HepG2 (cell line): Measurements from ENCODE around the gene CSTF1. TPM values are rescaled to one million over a fixed set of nuclear protein-coding genes. Genes with fewer than 3 reads are reported as not detected.

Source experiments
- EP300 ChIP-seq, 3 experiments: sonication (generic) in 1 of 3; formaldehyde crosslinking in 1 of 3; IDR thresholded peaks; 2 replicates each; pipeline versions ENCODE4 v1.5.1 to v1.6.1; 2011 to 2020; ENCODE audit warnings: low read depth in 2 of 3, low read length in 2 of 3, borderline replicate concordance in 1 of 3, improper control_type of control experiment in 1 of 3, mild to moderate bottlenecking in 1 of 3, missing genetic modification reagents in 1 of 3, moderate library complexity in 1 of 3
- EZH2 ChIP-seq: conservative IDR thresholded peaks from 2 replicates; pipeline ENCODE4 v1.6.1; 2012; ENCODE audit warnings: mild to moderate bottlenecking, low read depth, low read length, moderate library complexity
- FOXJ3 ChIP-seq: sonication (generic); formaldehyde crosslinking; IDR thresholded peaks from 2 replicates; pipeline ENCODE4 v1.4.0; 2020; ENCODE audit warnings: missing genetic modification reagents, mild to moderate bottlenecking, borderline replicate concordance
- GLI4 ChIP-seq: sonication (generic); formaldehyde crosslinking; IDR thresholded peaks from 2 replicates; pipeline ENCODE4 v1.5.1; 2020; ENCODE audit warnings: missing genetic modification reagents, mild to moderate bottlenecking, moderate library complexity, borderline replicate concordance
- KLF9 ChIP-seq: IDR thresholded peaks from 2 replicates; pipeline ENCODE4 v1.6.1; 2016; ENCODE audit warnings: low read depth
- NFATC3 ChIP-seq: sonication (generic); formaldehyde crosslinking; IDR thresholded peaks from 2 replicates; pipeline ENCODE4 v1.5.1; 2020; ENCODE audit warnings: mild to moderate bottlenecking, missing genetic modification reagents
- SP5 ChIP-seq: IDR thresholded peaks from 2 replicates; pipeline ENCODE4 v1.6.1; 2016; ENCODE audit warnings: low read depth, borderline replicate concordance
- ZFYVE20 ChIP-seq: sonication (generic); formaldehyde crosslinking; IDR thresholded peaks from 2 replicates; pipeline ENCODE4 v1.8.0; 2023; ENCODE audit warnings: low read depth, mild to moderate bottlenecking, moderate library complexity, missing genetic modification reagents, borderline replicate concordance
- ZNF207 ChIP-seq: fragments of 450-650 bp; IDR thresholded peaks from 2 replicates; pipeline ENCODE4 v1.6.1; 2016; ENCODE audit warnings: antibody characterized with exemption, borderline replicate concordance
- ZNF720 ChIP-seq: sonication (generic); formaldehyde crosslinking; IDR thresholded peaks from 2 replicates; pipeline ENCODE4 v1.4.0; 2020; ENCODE audit warnings: missing genetic modification reagents
- polyA plus RNA-seq, 8 experiments: library from polyadenylated mRNA; depleted of rRNA in 3 of 8; stranded (reverse) in 7 of 8; unstranded in 1 of 8; fragments of >200 nt; fragmentation: Illumina TruSeq in 4 of 8; extraction: Trizol in 4 of 8; gene quantifications; 2 replicates each; pipeline versions ENCODE4 v1.2.1 to v1.2.3, GENCODE V29; 2011 to 2016; ENCODE audit warnings: low read depth in 4 of 8, missing spikeins in 1 of 8, mixed read lengths in 1 of 8; ENCODE audit not compliant: insufficient read depth in 1 of 8
- total RNA-seq, 5 experiments: library from RNA; depleted of rRNA; stranded (reverse); fragments of >200 nt; fragmentation: Illumina TruSeq; extraction: Trizol; gene quantifications; 2 replicates each; pipeline ENCODE4 v1.2.3, GENCODE V29; 2016; ENCODE audit warnings: low read depth in 1 of 5
- TF ChIP-seq, protein P1 (sequence below): sonication (generic); formaldehyde crosslinking; IDR thresholded peaks from 2 replicates; pipeline ENCODE4 v1.4.0; 2020; ENCODE audit warnings: mild to moderate bottlenecking, missing genetic modification reagents
- TF ChIP-seq, protein P2 (sequence below): sonication (generic); formaldehyde crosslinking; IDR thresholded peaks from 2 replicates; pipeline ENCODE4 v1.5.0; 2020; ENCODE audit warnings: missing genetic modification reagents
- TF ChIP-seq, protein P3 (sequence below), 2 experiments: fragments of 450-650 bp in 1 of 2; sonication (generic) in 1 of 2; formaldehyde crosslinking in 1 of 2; IDR thresholded peaks; 2 replicates each; pipeline versions ENCODE4 v1.6.1 to v1.8.0; 2016 to 2022; ENCODE audit warnings: antibody characterized with exemption in 1 of 2, mild to moderate bottlenecking in 1 of 2, missing genetic modification reagents in 1 of 2
- TF ChIP-seq, protein P4 (sequence below): sonication (generic); formaldehyde crosslinking; IDR thresholded peaks from 2 replicates; pipeline ENCODE4 v1.5.1; 2020; ENCODE audit warnings: missing genetic modification reagents, mild to moderate bottlenecking, borderline replicate concordance
- TF ChIP-seq, protein P5 (sequence below): IDR thresholded peaks from 2 replicates; pipeline ENCODE4 v1.6.1; 2012; ENCODE audit warnings: inconsistent platforms

CSTF1 gene
- total and polyA plus RNA-seq, 2 of the 13 experiments (the other 11 are each of a cell fraction or from before 2014, with no cell fraction given): 70.9 to 100 TPM

DNA sequence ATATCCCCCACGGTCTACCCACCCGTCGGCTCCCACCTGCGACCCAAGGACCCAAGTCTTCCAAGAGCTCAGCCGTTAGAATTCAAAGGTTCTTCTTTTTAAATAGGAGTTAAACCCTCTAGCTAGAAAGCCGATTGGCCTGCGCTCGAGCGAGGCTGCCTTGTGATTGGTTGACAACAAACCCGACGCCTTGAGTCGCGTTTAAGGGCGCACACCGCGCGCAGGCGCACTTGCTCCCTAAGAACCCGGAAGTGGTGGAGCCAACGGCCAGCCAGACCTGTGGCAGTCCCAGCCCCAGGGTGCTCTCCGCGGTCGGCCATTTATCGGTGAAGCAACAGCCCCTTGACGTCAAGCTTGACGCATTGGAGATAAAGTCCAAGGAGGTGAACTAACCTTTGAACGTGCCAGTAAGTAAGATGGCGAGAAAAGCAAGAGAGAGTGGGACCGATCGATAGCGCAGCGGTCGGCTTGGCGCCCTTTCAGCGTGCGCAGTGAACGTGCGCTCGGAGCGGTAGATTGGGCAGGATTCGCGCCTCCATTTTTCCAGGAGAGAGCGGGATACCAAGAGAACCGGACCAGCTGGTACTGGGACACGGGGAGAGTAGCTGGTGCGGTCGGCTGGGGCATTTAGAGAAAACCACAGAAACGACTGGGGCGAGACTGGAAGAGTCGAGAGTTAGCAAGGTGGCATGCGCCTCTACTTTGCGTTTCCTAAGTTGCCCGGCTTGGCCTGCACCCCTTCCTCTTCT is at the start of gene CSTF1, which contains the start of gene AURKA (continued):
- TF ChIP-seq, protein P1, sequence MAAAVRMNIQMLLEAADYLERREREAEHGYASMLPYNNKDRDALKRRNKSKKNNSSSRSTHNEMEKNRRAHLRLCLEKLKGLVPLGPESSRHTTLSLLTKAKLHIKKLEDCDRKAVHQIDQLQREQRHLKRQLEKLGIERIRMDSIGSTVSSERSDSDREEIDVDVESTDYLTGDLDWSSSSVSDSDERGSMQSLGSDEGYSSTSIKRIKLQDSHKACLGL (CRISPR knock-in tag): peak; percentile 87
- TF ChIP-seq, protein P2, sequence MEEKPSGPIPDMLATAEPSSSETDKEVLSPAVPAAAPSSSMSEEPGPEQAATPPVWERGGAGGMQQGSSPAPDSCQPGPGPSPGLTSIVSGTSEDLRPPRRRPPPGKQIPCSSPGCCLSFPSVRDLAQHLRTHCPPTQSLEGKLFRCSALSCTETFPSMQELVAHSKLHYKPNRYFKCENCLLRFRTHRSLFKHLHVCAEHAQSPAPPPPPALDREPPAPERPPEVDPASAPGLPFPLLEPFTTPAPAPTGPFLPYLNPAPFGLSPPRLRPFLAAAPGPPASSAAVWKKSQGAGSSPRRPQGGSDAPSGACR: peak; percentile 99
- TF ChIP-seq, protein P3, sequence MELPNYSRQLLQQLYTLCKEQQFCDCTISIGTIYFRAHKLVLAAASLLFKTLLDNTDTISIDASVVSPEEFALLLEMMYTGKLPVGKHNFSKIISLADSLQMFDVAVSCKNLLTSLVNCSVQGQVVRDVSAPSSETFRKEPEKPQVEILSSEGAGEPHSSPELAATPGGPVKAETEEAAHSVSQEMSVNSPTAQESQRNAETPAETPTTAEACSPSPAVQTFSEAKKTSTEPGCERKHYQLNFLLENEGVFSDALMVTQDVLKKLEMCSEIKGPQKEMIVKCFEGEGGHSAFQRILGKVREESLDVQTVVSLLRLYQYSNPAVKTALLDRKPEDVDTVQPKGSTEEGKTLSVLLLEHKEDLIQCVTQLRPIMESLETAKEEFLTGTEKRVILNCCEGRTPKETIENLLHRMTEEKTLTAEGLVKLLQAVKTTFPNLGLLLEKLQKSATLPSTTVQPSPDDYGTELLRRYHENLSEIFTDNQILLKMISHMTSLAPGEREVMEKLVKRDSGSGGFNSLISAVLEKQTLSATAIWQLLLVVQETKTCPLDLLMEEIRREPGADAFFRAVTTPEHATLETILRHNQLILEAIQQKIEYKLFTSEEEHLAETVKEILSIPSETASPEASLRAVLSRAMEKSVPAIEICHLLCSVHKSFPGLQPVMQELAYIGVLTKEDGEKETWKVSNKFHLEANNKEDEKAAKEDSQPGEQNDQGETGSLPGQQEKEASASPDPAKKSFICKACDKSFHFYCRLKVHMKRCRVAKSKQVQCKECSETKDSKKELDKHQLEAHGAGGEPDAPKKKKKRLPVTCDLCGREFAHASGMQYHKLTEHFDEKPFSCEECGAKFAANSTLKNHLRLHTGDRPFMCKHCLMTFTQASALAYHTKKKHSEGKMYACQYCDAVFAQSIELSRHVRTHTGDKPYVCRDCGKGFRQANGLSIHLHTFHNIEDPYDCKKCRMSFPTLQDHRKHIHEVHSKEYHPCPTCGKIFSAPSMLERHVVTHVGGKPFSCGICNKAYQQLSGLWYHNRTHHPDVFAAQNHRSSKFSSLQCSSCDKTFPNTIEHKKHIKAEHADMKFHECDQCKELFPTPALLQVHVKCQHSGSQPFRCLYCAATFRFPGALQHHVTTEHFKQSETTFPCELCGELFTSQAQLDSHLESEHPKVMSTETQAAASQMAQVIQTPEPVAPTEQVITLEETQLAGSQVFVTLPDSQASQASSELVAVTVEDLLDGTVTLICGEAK (IDR thresholded peaks at IDR 0.05): no peak
- TF ChIP-seq, protein P3 (CRISPR knock-in tag; IDR thresholded peaks at IDR 0.05): peak; percentile 94
- TF ChIP-seq, protein P4, sequence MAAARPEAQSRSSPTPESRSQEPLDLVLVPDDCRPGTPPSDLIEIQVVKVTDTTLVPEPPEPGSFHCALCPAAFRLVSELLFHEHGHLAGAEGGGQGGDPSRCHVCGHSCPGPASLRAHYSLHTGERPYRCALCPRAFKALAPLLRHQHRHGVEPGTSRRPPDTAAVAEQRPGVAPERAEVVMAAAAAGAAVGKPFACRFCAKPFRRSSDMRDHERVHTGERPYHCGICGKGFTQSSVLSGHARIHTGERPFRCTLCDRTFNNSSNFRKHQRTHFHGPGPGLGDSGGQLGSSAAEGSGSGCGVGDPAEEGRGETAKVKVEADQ (CRISPR knock-in tag): peak; percentile 93; the same call in 1 of the 2 replicates
- TF ChIP-seq SP5: 0 out of 2 replicates have a peak, but pooled peaks have one; percentile 61
- peak; percentile 71; the same call in 1 of the 2 replicates for TF ChIP-seq ZNF720 (CRISPR knock-in tag)
- TF ChIP-seq, protein P5, sequence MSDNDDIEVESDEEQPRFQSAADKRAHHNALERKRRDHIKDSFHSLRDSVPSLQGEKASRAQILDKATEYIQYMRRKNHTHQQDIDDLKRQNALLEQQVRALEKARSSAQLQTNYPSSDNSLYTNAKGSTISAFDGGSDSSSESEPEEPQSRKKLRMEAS: peak; percentile 97
- no peak for TF ChIP-seq NFATC3
- TF ChIP-seq KLF9 (CRISPR knock-in tag): peak; percentile 94
- peak; percentile 78 to 91; a peak in 3 of 4 replicates for TF ChIP-seq EP300 (IDR thresholded peaks at IDR 0.05; ENCODE audit: low read depth in 2 of 2, low read length in 2 of 2)
- TF ChIP-seq EP300 (CRISPR knock-in tag; IDR thresholded peaks at IDR 0.05; ENCODE audit: borderline replicate concordance): peak; percentile 91; the same call in 1 of the 2 replicates
- TF ChIP-seq FOXJ3 (CRISPR knock-in tag): peak; percentile 90; the same call in 1 of the 2 replicates
- no peak for TF ChIP-seq EZH2
- 0 out of 2 replicates have a peak, but pooled peaks have one; percentile 82 for TF ChIP-seq ZFYVE20 (CRISPR knock-in tag)
- TF ChIP-seq GLI4: peak; percentile 87
- TF ChIP-seq ZNF207: no peak
